Mesodermal cell (in vitro differentiated cells): ENCODE data around the gene MCTS1. TPM values are rescaled to one million over a fixed set of nuclear protein-coding genes. Genes with fewer than 3 reads are reported as not detected.

Experiments
- H3K27ac ChIP-seq: 2 replicates; pipeline ENCODE4 v1.7.0; 2013; ENCODE audit warnings: mild to moderate bottlenecking, low read depth, low read length, moderate library complexity; ENCODE audit not compliant: severe bottlenecking
- H3K36me3 ChIP-seq: 2 replicates; pipeline ENCODE4 v1.7.1; 2013; ENCODE audit warnings: mild to moderate bottlenecking, low read length, moderate library complexity; ENCODE audit not compliant: control insufficient read depth, insufficient read depth
- H3K4me1 ChIP-seq: one replicate; pipeline ENCODE4 v1.7.1; 2013; ENCODE audit warnings: mild to moderate bottlenecking, low read length; ENCODE audit not compliant: insufficient read depth, control insufficient read depth, poor library complexity, severe bottlenecking
- H3K4me3 ChIP-seq: 2 replicates; pipeline ENCODE4 v1.7.0; 2013; ENCODE audit warnings: low read length, control low read depth, mild to moderate bottlenecking; ENCODE audit not compliant: insufficient read depth, poor library complexity, severe bottlenecking; ENCODE audit errors: extremely low read depth
- H3K9me3 ChIP-seq: 2 replicates; pipeline ENCODE4 v1.7.1; 2013; ENCODE audit warnings: mild to moderate bottlenecking, low read length, moderate library complexity; ENCODE audit not compliant: control insufficient read depth
- WGBS, 2 experiments: methylation state at CpG; one replicate each; pipeline ENCODE4 v1.1.5; 2013; ENCODE audit warnings: missing lambda C conversion rate in 2 of 2; ENCODE audit not compliant: insufficient coverage in 2 of 2; 5-methylcytosine and 5-hydroxymethylcytosine counted together
- polyA plus RNA-seq, 2 experiments: library from polyadenylated mRNA; stranded (reverse); fragments of 50-300 nt; gene quantifications; one replicate each; pipeline ENCODE4 v1.2.3, GENCODE V29; 2013

The MCTS1 gene
- 54.0 TPM for polyA plus RNA-seq (2013, experiment 1 of 2)
- 67.7 TPM for polyA plus RNA-seq (2013, experiment 2 of 2)

GRCh38 chrX:120603707-120604360, at the start of gene MCTS1:
MCTS1 (plus strand) TSS chrX:120604101; CDS start chrX:120604237, 136 bp downstream.
- 0 to 3% methylated on average over 2 to 7 of the region's 31 CpGs for WGBS, 2 experiments
- Histone ChIP-seq H3K9me3 (no peaks in the 10 kb centered on the region), H3K36me3 (peaks cover 15% of the 10 kb centered on the region), H3K27ac (peak within 1 kb of the TSS; percentile 89), H3K4me3 (peak within 1 kb of the TSS; percentile 63), H3K4me1 (no peaks in the 10 kb centered on the region)

GRCh38 chrX:120556251-120556650, 47.6 kb upstream of the MCTS1 start:
- Histone ChIP-seq H3K36me3 (peaks cover 22% of the 10 kb centered on the region), H3K4me3 (no peak overlapping the region), H3K27ac (no peak overlapping the region), H3K4me1 (no peaks in the 10 kb centered on the region), H3K9me3 (no peaks in the 10 kb centered on the region)
- no CpG with 5 or more reads among the region's 5 CpGs for WGBS, 2 experiments

DNA sequence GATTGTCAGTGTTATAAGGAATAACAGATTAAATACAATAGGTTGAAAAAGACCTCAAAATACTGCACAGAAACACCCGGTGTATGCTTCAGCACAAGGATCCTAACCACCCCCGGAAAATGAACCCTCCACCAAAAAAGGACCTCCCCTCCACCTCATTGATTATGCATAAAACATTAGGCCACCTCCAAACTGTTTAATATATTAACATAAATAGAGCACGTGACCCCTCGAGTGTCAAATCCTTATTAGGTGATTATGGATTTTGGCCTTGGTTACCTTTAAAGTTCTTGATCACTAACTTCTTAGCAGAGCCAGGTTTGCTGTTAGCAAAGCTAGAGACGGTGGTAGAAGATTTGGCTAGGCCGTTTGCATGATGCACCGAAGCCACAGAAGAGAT, 44.1 kb upstream of the MCTS1 start:
- Histone ChIP-seq H3K4me3 (peak overlapping the region; percentile 51), H3K4me1 (no peaks in the 10 kb centered on the region), H3K9me3 (no peaks in the 10 kb centered on the region), H3K27ac (peak overlapping the region; percentile 99), H3K36me3 (peaks cover 12% of the 10 kb centered on the region)
- WGBS, 2 experiments: no CpG with 5 or more reads among the region's 7 CpGs

DNA sequence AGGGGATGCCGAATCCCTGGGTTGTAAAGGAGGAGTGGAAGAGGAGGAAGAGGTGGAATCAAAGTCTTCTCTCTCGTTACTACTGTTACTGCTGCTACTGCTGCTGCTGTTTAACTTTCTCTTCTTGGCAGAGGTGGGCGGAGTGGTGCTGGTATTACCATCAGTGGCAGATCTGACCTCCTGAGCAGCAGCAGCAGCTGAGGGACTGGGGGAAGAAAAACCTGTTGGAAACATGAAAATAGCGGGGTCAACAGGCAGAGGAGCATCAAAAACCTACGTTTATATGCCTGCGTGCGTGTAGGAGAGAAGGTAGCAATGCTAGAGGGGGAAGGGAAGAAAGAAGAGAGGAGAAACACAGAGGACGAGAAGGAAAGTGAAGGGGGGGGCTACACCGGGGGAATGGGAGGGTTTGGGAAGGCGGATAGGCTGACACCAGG, 43.5 kb upstream of the MCTS1 start:
- Histone ChIP-seq H3K36me3 (peaks cover 12% of the 10 kb centered on the region), H3K4me1 (no peaks in the 10 kb centered on the region), H3K9me3 (no peaks in the 10 kb centered on the region), H3K4me3 (peak overlapping the region; percentile 51), H3K27ac (peak overlapping the region; percentile 99)
- WGBS, 2 experiments: 0% methylated on average over 3 of the region's 10 CpGs; no CpG with 5 or more reads in 1 of the 2 experiments

GRCh38 chrX:120560842-120561633, 42.9 kb upstream of the MCTS1 start, which contains the start of gene CUL4B:
CUL4B (minus strand) TSS chrX:120560962; CDS start chrX:120560638, 324 bp downstream.
- WGBS, 2 experiments: 0% methylated on average over 1 to 6 of the region's 54 CpGs
- H3K9me3 ChIP-seq: no peaks in the 10 kb centered on the region
- no peaks in the 10 kb centered on the region for H3K4me1 ChIP-seq
- peaks cover 11% of the 10 kb centered on the region for H3K36me3 ChIP-seq
- peak within 1 kb of the TSS; percentile 99 for H3K27ac ChIP-seq
- H3K4me3 ChIP-seq: peak within 1 kb of the TSS; percentile 51

DNA sequence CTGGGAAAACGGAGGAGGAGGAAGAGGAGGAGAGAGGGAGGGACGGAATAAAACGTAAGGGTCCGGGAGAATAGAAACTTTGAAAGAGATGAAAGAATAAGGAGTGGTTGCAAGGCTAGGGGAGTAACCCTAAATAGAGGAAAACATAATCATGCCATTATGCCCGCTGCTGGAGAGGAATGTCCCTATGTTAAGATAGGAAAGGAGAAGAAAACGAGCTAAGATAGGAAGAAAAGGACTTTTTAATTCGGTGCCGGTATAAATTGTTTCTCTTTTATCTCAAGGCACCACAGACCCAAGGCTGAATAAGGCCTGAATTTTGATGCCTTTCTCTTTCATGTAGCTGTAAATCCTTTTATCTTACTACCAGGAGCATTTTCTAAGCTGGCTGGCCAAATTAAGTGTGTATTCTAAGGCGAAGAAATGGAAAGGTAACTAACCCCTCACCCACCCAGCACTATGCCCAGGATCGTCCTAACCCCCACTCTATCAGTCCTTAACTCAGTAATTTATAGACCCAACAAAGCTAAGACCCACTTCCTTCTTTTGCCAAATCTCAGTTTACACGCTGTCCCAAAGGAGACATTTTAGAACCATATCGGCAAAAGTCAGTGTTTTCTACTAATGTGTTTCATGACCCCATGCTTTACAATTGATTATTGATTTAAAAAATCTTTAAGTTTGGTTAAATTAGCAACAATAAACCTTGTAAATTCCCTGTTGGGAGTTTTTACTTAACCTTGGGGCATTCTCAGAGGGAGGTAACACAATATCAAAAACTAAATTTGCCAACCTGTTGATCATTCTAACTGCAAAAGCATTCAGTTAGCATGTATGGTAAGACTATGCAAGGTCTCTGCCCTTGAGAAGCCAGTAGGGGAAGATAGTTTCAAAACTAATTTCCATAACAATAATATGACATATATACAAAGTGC, 42.0 kb upstream of the MCTS1 start:
- H3K9me3 ChIP-seq: no peaks in the 10 kb centered on the region
- peaks cover 4% of the 10 kb centered on the region for H3K36me3 ChIP-seq
- WGBS, 2 experiments: 2 to 8% methylated on average over 2 to 5 of the region's 12 CpGs
- H3K27ac ChIP-seq: peak overlapping the region; percentile 99
- H3K4me3 ChIP-seq: peak overlapping the region; percentile 51
- H3K4me1 ChIP-seq: no peaks in the 10 kb centered on the region

- 100% methylated on average over 1 of the region's 2 CpGs for WGBS, 2 experiments
- Histone ChIP-seq H3K4me1 (no peaks in the 10 kb centered on the region), H3K9me3 (no peaks in the 10 kb centered on the region), H3K36me3 (no peaks in the 10 kb centered on the region), H3K27ac (no peak overlapping the region), H3K4me3 (no peak overlapping the region)
These were observed 41.4 kb upstream of the MCTS1 start for GRCh38 chrX:120562569-120562926.

DNA sequence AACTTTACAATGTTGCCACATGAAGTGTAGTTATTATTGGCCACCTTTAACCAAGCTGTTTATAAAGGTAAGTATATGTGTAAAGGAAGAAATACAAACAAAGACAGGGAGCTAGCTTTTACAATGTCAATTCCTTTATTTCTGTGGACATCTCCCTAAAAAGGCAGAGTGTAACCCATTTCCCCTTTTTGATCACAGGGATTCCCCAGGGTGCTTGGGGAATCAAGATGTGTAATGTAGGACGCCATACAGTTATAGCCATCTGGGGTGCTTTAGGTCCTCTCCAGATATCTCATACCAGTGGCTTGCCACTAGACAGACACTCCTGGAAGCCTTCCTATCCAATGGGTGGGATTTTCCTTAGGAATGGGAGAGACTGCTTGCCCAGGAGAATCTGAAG, 39.0 kb upstream of the MCTS1 start:
- no CpG with 5 or more reads among the region's 1 CpG for WGBS, 2 experiments
- H3K27ac ChIP-seq: no peak overlapping the region

DNA sequence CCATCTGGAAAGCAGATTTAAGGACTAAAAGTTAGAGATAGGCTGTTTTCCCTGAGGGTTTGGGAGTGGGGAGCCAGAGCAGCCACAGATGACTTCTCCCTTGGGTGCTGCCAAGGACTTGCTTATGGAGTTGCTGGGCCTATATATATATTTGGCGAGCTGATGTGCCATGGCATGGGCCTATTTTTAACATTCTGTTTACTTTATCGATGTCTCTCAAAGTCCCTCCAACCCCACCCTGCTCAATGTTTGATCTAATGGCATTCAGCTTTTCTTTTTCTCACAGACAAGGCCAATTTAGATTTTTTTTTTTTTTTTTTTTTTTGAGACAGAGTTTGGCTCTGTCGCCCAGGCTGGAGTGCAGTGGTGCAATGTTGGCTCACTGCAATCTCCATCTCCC, 37.1 kb upstream of the MCTS1 start:
- no peak overlapping the region for H3K4me3 ChIP-seq
- WGBS, 2 experiments: no CpG with 5 or more reads among the region's 3 CpGs

More for the DNA sequence above, 39.0 kb upstream of the MCTS1 start:
- Histone ChIP-seq H3K4me1 (no peaks in the 10 kb centered on the region), H3K4me3 (no peak overlapping the region), H3K9me3 (no peaks in the 10 kb centered on the region), H3K36me3 (no peaks in the 10 kb centered on the region)

DNA sequence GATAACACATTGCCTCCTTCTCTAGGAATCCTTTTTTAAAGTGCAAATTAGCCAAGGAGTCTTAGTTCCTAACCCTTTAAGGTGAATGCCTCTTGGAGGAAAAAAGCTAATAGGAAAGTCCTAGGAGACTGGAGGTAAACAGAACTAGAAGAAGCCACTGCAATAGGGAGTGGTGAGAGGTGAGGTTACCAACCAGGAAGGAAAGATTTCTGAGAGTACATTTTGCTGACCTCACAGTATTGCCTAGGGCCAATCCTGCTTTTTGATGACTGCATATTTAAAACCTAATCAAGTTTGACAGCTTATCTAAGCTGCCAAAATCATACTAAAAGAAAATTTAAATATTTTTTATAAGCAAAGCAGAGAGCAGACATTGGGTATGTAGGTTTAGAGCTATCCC, 35.9 kb upstream of the MCTS1 start:
- no peaks in the 10 kb centered on the region for H3K9me3 ChIP-seq
- H3K4me1 ChIP-seq: no peaks in the 10 kb centered on the region
- no peak overlapping the region for H3K27ac ChIP-seq
- no peaks in the 10 kb centered on the region for H3K36me3 ChIP-seq
- H3K4me3 ChIP-seq: no peak overlapping the region

More for the DNA sequence above, 37.1 kb upstream of the MCTS1 start:
- H3K36me3 ChIP-seq: no peaks in the 10 kb centered on the region
- H3K27ac ChIP-seq: no peak overlapping the region
- no peaks in the 10 kb centered on the region for H3K9me3 ChIP-seq
- H3K4me1 ChIP-seq: no peaks in the 10 kb centered on the region
